Panc1 (cell line): ENCODE results near the gene ITIH2.

Experiments used
- POLR2AphosphoS5 ChIP-seq: IDR thresholded peaks from 2 replicates; pipeline ENCODE4 v1.6.1; 2012; ENCODE audit warnings: mild to moderate bottlenecking, low read depth, low read length, moderate library complexity
- REST ChIP-seq, 2 experiments: IDR thresholded peaks; 2 replicates each; pipeline ENCODE4 v1.6.1; 2011 to 2012; ENCODE audit warnings: low read depth in 2 of 2, control low read depth in 1 of 2, low read length in 1 of 2, mild to moderate bottlenecking in 1 of 2, moderate library complexity in 1 of 2; ENCODE audit not compliant: insufficient read depth in 1 of 2
- SIN3A ChIP-seq: IDR thresholded peaks from 2 replicates; pipeline ENCODE4 v1.6.1; 2012; ENCODE audit warnings: low read depth, mild to moderate bottlenecking, low read length, moderate library complexity, borderline replicate concordance; ENCODE audit not compliant: insufficient read depth
- TCF7L2 ChIP-seq: IDR thresholded peaks from 2 replicates; pipeline ENCODE4 v1.6.1; 2011; ENCODE audit warnings: mild to moderate bottlenecking, low read depth, low read length, inconsistent platforms
- TF ChIP-seq, protein P1 (sequence below): fragments of 450-650 bp; IDR thresholded peaks from 2 replicates; pipeline ENCODE4 v1.5.1; 2017; ENCODE audit warnings: mild to moderate bottlenecking

DNA sequence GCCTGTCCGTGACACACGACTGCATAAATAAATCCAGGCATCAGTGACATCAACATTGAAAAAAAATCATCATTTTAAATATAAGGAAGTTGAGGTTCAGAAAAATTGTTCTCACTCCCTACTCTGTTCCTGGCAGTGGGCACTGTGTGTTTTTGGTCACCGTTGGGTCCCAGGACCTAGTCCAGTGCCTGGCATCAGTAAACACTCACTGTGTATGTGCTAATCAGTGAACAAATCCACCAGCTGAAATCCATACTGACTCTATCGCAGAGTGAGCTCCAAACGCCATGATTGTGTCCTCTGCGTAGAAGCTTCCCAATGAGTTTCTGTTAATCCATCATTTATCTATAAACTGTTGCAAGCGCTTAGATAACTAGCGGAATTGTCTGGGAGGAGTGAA is 41.2 kb downstream of the ITIH2 start:
- TF ChIP-seq, protein P1, sequence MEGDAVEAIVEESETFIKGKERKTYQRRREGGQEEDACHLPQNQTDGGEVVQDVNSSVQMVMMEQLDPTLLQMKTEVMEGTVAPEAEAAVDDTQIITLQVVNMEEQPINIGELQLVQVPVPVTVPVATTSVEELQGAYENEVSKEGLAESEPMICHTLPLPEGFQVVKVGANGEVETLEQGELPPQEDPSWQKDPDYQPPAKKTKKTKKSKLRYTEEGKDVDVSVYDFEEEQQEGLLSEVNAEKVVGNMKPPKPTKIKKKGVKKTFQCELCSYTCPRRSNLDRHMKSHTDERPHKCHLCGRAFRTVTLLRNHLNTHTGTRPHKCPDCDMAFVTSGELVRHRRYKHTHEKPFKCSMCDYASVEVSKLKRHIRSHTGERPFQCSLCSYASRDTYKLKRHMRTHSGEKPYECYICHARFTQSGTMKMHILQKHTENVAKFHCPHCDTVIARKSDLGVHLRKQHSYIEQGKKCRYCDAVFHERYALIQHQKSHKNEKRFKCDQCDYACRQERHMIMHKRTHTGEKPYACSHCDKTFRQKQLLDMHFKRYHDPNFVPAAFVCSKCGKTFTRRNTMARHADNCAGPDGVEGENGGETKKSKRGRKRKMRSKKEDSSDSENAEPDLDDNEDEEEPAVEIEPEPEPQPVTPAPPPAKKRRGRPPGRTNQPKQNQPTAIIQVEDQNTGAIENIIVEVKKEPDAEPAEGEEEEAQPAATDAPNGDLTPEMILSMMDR: no peak
- no peak for TF ChIP-seq REST (IDR thresholded peaks at IDR 0.05; ENCODE audit: insufficient read depth in 1 of 2, low read depth in 2 of 2, low read length in 1 of 2)
- TF ChIP-seq POLR2AphosphoS5: no peak
- TF ChIP-seq SIN3A: no peak
- no peak for TF ChIP-seq TCF7L2
